Caco-2 (cell line): ENCODE measurements around the gene KANSL3. TPM values are rescaled to one million over a fixed set of nuclear protein-coding genes. Genes with fewer than 3 reads are reported as not detected.

ENCODE experiments used
- BruUV-seq: library from RNA; stranded (reverse); fragments of 400-500 nt; replicated peaks from 2 replicates; lab custom pipeline; 2021; lab: Mats Ljungman, UMichigan
- CTCF ChIA-PET: fragments of 300-600 bp; sonication (Branson Sonifier 250); formaldehyde crosslinking; loops from one replicate; lab custom pipeline; 2022; ENCODE audit warnings: antibody characterized with exemption; lab: Charles Lee
- POLR2A ChIA-PET: fragments of 300-600 bp; sonication (Branson Sonifier 250); formaldehyde crosslinking; loops from one replicate; lab custom pipeline; 2022; ENCODE audit warnings: antibody characterized with exemption; lab: Charles Lee
- DNase-seq, 2 experiments: peaks; one replicate each; pipeline versions ENCODE4 v3.0.0 to v3.0.0-alpha.2; 2020 to 2022
- H3K27me3 ChIP-seq: replicated peaks from 2 replicates; pipeline ENCODE4 v1.6.0; 2011; ENCODE audit warnings: low read length; ENCODE audit not compliant: control insufficient read depth, insufficient read depth
- H3K36me3 ChIP-seq: 2 replicates; pipeline ENCODE4 v1.5.1; 2011; ENCODE audit warnings: low read length; ENCODE audit not compliant: control insufficient read depth, insufficient read depth
- H3K4me1 ChIP-seq: fragments of 250-450 bp; sonication (Bioruptor Pico); 2 replicates; pipeline ENCODE4 v1.5.1; 2020; ENCODE audit warnings: mild to moderate bottlenecking
- H3K4me3 ChIP-seq: 2 replicates; pipeline ENCODE4 v1.5.1; 2011; ENCODE audit warnings: low read depth, mild to moderate bottlenecking, control low read depth, low read length
- H3K9me3 ChIP-seq: fragments of 250-450 bp; sonication (Bioruptor Pico); 2 replicates; pipeline ENCODE4 v1.5.1; 2020; ENCODE audit warnings: mild to moderate bottlenecking, moderate library complexity
- H3K27ac Mint-ChIP-seq: one replicate; pipeline ENCODE4 v1.8.0; 2022; ENCODE audit warnings: mixed read lengths; ENCODE audit not compliant: unreplicated experiment
- H3K27me3 Mint-ChIP-seq: one replicate; pipeline ENCODE4 v1.8.0; 2022; ENCODE audit warnings: mixed read lengths; ENCODE audit not compliant: insufficient read depth, unreplicated experiment
- H3K36me3 Mint-ChIP-seq: one replicate; pipeline ENCODE4 v1.8.0; 2022; ENCODE audit warnings: mild to moderate bottlenecking, mixed read lengths; ENCODE audit not compliant: insufficient read depth, unreplicated experiment
- H3K4me1 Mint-ChIP-seq: one replicate; pipeline ENCODE4 v1.8.0; 2022; ENCODE audit warnings: low read depth, mixed read lengths; ENCODE audit not compliant: unreplicated experiment
- H3K4me3 Mint-ChIP-seq: one replicate; pipeline ENCODE4 v1.8.0; 2022; ENCODE audit warnings: mild to moderate bottlenecking, moderate library complexity, mixed read lengths; ENCODE audit not compliant: unreplicated experiment
- H3K9me3 Mint-ChIP-seq: one replicate; pipeline ENCODE4 v1.8.0; 2022; ENCODE audit warnings: mixed read lengths; ENCODE audit not compliant: unreplicated experiment
- CTCF ChIP-seq, 2 experiments: fragments of 200-600 bp in 1 of 2; IDR thresholded peaks; 1 replicate in 1 of 2; 2 replicates in 1 of 2; pipeline versions ENCODE4 v1.5.1 to v1.8.0; 2011 to 2022; ENCODE audit warnings: antibody characterized with exemption in 1 of 2, control low read depth in 1 of 2, inconsistent platforms in 1 of 2, low read depth in 1 of 2, low read length in 1 of 2, mild to moderate bottlenecking in 1 of 2, moderate library complexity in 1 of 2; ENCODE audit not compliant: insufficient read depth in 1 of 2, severe bottlenecking in 1 of 2, unreplicated experiment in 1 of 2
- intact Hi-C: fragments of 100-400 bp; cut with micrococcal nuclease; formaldehyde crosslinking; loops from one replicate; pipeline ENCODE4 v1.10.0; 2022; ENCODE audit not compliant: unreplicated experiment
- total RNA-seq: library from RNA; stranded (reverse); gene quantifications from 2 replicates; pipeline ENCODE4 v1.2.3, GENCODE V29; 2022

KANSL3 gene
- total RNA-seq, 1 experiment from 2014 or later = 48.6 TPM

DNA sequence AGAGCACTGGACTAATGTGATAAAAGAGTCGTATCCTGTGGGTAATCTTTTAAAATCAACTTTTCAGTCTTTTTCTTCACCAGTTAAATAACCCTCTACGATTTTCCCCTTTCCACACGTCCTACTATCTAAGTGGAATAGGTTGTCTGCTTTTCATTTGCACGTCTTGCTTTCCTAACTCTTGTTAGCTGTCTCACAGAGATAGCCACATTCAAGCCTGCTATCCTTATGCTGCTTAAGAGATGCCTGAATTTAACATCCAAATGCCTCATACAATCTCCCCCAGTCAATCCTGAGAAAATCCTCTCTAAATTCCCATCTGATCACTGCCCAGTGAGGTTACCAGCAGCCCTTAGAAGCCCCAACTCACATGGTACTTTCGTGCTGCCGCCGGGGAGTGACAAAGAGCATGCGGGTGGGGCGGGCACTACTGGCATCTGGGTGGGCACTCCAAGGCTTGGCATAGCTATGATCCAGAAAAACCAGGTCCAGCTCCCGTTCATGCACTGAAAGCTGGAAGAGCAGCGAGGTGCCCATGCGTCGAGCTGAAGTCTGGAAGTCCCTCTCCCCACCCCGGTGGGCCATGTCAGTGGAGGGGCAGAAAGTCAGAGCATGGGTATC, 1.5 kb downstream of the KANSL3 start:
- Mint-ChIP-seq H3K4me3 (peak overlapping the region; percentile 81), H3K27me3 (no peaks in the 10 kb centered on the region), H3K36me3 (peaks cover 33% of the 10 kb centered on the region), H3K9me3 (no peaks in the 10 kb centered on the region), H3K4me1 (peaks cover 12% of the 10 kb centered on the region), H3K27ac (no peak overlapping the region)
- TF ChIP-seq CTCF (IDR thresholded peaks at IDR 0.05; ENCODE audit: insufficient read depth in 1 of 2, low read depth in 1 of 2, low read length in 1 of 2, severe bottlenecking in 1 of 2, unreplicated experiment in 1 of 2) = no peak
- Histone ChIP-seq H3K9me3 (no peaks in the 10 kb centered on the region), H3K4me1 (no peaks in the 10 kb centered on the region), H3K4me3 (peak overlapping the region; percentile 69), H3K36me3 (no peaks in the 10 kb centered on the region), H3K27me3 (no peaks in the 10 kb centered on the region)
- intact Hi-C loops = loop anchor here (5.0 kb wide), 1 partner anchor 181 kb away; the partner anchor contains the start of gene CNNM3
- ChIA-PET CTCF (interaction anchor here (1.2 kb wide), 1 partner anchor 32 kb away, joined by 3 read pairs; no protein-coding TSS in a partner anchor), POLR2A (interaction anchor here (0.7 to 1.5 kb wide), 2 partner anchors 8 to 85 kb away, joined by 3 to 5 read pairs; no protein-coding TSS in a partner anchor)
- BruUV-seq = TSS peak; percentile 29
- no peak for DNase-seq

- Histone ChIP-seq H3K4me3 (no peak overlapping the region), H3K27me3 (no peaks in the 10 kb centered on the region), H3K9me3 (no peaks in the 10 kb centered on the region), H3K4me1 (no peaks in the 10 kb centered on the region), H3K36me3 (0 out of 2 replicates have a peak, but pooled peaks cover 1% of the 10 kb centered on the region)
- BruUV-seq = no TSS peak
- Mint-ChIP-seq H3K9me3 (no peaks in the 10 kb centered on the region), H3K27ac (no peak overlapping the region), H3K4me3 (no peak overlapping the region), H3K27me3 (no peaks in the 10 kb centered on the region), H3K36me3 (peaks cover 56% of the 10 kb centered on the region), H3K4me1 (peaks cover 12% of the 10 kb centered on the region)
- intact Hi-C loops = no loop called here
- no peak for DNase-seq
- ChIA-PET CTCF (no interaction called here), POLR2A (interaction anchor here (0.7 kb wide), 1 partner anchor 47 kb away, joined by 7 read pairs; no protein-coding TSS in a partner anchor)
- TF ChIP-seq CTCF (IDR thresholded peaks at IDR 0.05; ENCODE audit: insufficient read depth in 1 of 2, low read depth in 1 of 2, low read length in 1 of 2, severe bottlenecking in 1 of 2, unreplicated experiment in 1 of 2) = no peak
Measured at GRCh38 chr2:96633641-96634040, 4.5 kb downstream of the KANSL3 start.

DNA sequence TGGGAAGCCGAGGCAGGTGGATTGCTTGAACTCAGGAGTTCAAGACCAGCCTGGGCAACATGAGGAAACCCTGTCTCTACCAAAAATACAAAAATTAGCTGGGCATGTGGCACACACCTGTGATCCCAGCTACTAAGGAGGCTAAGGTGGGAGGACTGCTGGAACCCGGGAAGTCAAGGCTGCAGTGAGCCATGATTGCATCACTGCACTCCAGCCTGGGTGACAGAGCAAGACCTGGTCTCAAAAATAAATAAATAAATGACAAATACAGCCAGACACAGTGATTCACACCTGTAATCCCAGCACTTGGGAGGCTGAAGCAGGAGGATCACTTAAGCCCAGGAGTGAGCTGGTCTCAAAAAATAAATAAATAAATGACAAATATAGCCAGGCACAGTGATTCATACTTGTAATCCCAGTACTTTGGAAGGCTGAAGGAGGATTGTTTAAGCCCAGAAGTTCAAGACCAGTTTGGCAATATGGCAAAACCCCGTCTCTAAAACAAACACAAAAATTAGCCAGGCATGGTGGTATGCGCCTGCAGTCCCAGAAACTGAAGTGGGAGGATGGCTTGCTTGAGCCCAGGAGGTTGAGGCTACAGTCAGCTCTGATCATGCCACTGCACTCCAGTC, 6.2 kb downstream of the KANSL3 start:
- no peak for DNase-seq
- intact Hi-C loops = no loop called here
- H3K4me1 ChIP-seq = no peaks in the 10 kb centered on the region
- ChIA-PET POLR2A (no interaction called here), CTCF (interaction anchor here (0.6 kb wide), 1 partner anchor 132 kb away, joined by 8 read pairs; no protein-coding TSS in a partner anchor)
- BruUV-seq = no TSS peak
- no peaks in the 10 kb centered on the region for H3K27me3 Mint-ChIP-seq
- H3K9me3 ChIP-seq = no peaks in the 10 kb centered on the region
- TF ChIP-seq CTCF (IDR thresholded peaks at IDR 0.05; ENCODE audit: insufficient read depth in 1 of 2, low read depth in 1 of 2, low read length in 1 of 2, severe bottlenecking in 1 of 2, unreplicated experiment in 1 of 2) = no peak
- H3K36me3 ChIP-seq = peaks cover 1% of the 10 kb centered on the region; the same call in 1 of the 2 replicates
- H3K4me3 ChIP-seq = no peak overlapping the region
- H3K4me3 Mint-ChIP-seq = no peak overlapping the region
- H3K9me3 Mint-ChIP-seq = no peaks in the 10 kb centered on the region
- H3K4me1 Mint-ChIP-seq = peaks cover 7% of the 10 kb centered on the region
- H3K27me3 ChIP-seq = no peaks in the 10 kb centered on the region
- peaks cover 57% of the 10 kb centered on the region for H3K36me3 Mint-ChIP-seq
- H3K27ac Mint-ChIP-seq = no peak overlapping the region
